ENCODE measurements around the gene ZNF605. TPM values are rescaled to one million over a fixed set of nuclear protein-coding genes. Genes with fewer than 3 reads are reported as not detected.
"Not testable (repeated sequence)": the region's sequence is repeated elsewhere in the genome, so short reads cannot be mapped to it uniquely, and the experiment has no call there.

Gene ZNF605
- total and polyA plus RNA-seq, 2 of the 8 experiments (the other 6 are each of a cell fraction or from before 2014, with no cell fraction given): 3.6 to 20.3 TPM

DNA sequence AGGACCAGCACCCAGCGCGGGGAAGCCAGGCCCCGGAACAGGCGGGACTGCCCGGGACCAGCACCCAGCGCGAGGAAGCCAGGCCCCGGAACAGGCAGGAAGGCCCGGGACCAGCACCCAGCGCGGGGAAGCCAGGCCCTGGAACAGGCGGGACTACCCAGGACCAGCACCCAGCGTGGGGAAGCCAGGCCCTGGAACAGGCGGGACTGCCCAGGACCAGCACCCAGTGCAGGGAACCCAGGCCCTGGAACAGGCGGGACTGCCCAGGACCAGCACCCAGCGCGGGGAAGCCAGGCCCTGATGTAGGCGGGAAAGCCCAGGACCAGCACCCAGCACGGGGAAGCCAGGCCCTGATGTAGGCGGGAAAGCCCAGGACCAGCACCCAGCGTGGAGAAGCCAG, 81.5 kb downstream of the ZNF605 start:
- H3K14ac ChIP-seq (ENCODE audit: insufficient read length); H2BK15ac ChIP-seq (ENCODE audit: low read length); H3K4me2 ChIP-seq (ENCODE audit: insufficient read depth in 1 of 2, low read depth in 2 of 2, low read length in 2 of 2); POLR2A ChIA-PET (ENCODE audit: partially characterized antibody); H3K4me3 ChIP-seq (ENCODE audit: extremely low read depth in 1 of 4, insufficient read depth in 2 of 4, low read depth in 3 of 4, low read length in 4 of 4); H2BK12ac ChIP-seq (ENCODE audit: low read depth, low read length); H3K79me2 ChIP-seq (ENCODE audit: control insufficient read depth in 1 of 2, insufficient read depth in 2 of 2, low read length in 2 of 2); H3K9me3 ChIP-seq (ENCODE audit: insufficient read depth in 2 of 2, low read depth in 1 of 2, low read length in 1 of 2); DNase-seq (ENCODE audit: low read depth in 1 of 2, low spot score in 2 of 2); H3K9ac ChIP-seq (replicated peaks in 1 of 4; ENCODE audit: extremely low read depth in 1 of 4, low read depth in 3 of 4, low read length in 3 of 4); H2AK5ac ChIP-seq (ENCODE audit: low read depth, low read length); H3K4ac ChIP-seq (replicated peaks; ENCODE audit: insufficient read length, low read depth, low read length); H4K91ac ChIP-seq (replicated peaks; ENCODE audit: insufficient read length, low read length); H3K27ac ChIP-seq (ENCODE audit: low read depth, low read length); H2BK120ac ChIP-seq (replicated peaks; ENCODE audit: low read depth, low read length); H3K23ac ChIP-seq (ENCODE audit: insufficient read length); H4K5ac ChIP-seq (ENCODE audit: insufficient read length, low read depth, low read length); H4K8ac ChIP-seq (ENCODE audit: extremely low read depth, insufficient read depth, low read length); H3K18ac ChIP-seq (ENCODE audit: extremely low read depth, low read length); FAIRE-seq; H3K56ac ChIP-seq (replicated peaks; ENCODE audit: insufficient read length, low read depth, low read length); H3K79me1 ChIP-seq (ENCODE audit: low read depth, low read length); H3K23me2 ChIP-seq (ENCODE audit: low read depth, low read length); H2AFZ ChIP-seq (ENCODE audit: low read length); H3K27me3 ChIP-seq (replicated peaks in 1 of 4; ENCODE audit: control insufficient read depth in 3 of 4, extremely low read depth in 1 of 4, insufficient read depth in 3 of 4, low read length in 3 of 4); H2BK20ac ChIP-seq (ENCODE audit: low read length); H3K4me1 ChIP-seq (replicated peaks in 1 of 4; ENCODE audit: control insufficient read depth in 3 of 4, insufficient read depth in 4 of 4, low read length in 3 of 4); H4K20me1 ChIP-seq (replicated peaks in 1 of 2; ENCODE audit: control insufficient read depth in 1 of 2, insufficient read depth in 2 of 2, low read length in 2 of 2); H2BK5ac ChIP-seq (ENCODE audit: low read depth, low read length): not testable (repeated sequence)
- H3K36me3 ChIP-seq (ENCODE audit: control insufficient read depth in 2 of 4, insufficient read depth in 4 of 4, low read length in 3 of 4): peaks cover 3 to 31% (median 12%) of the 10 kb centered on the region in 4 experiments; a peak in 5 of 8 replicates
- no CpG with 5 or more reads among the region's 21 CpGs for WGBS, 2 experiments (ENCODE audit: extremely low coverage in 1 of 2, insufficient coverage in 1 of 2, insufficient read length in 1 of 2, insufficient replicate concordance in 2 of 2, low coverage in 1 of 2, low lambda C conversion rate in 2 of 2, missing lambda C conversion rate in 1 of 2)
- CTCF ChIA-PET (ENCODE audit: partially characterized antibody): interaction anchor here (1.1 kb wide), 1 partner anchor 21 kb away, joined by 3 read pairs; no protein-coding TSS in a partner anchor
